CD4-positive, alpha-beta T cell treated with Interleukin-12 subunit alpha and Interleukin-12 subunit beta, for 1 hour (primary cell): ENCODE data around the gene MLEC.
A peak's percentile ranks its signal among the peaks of the same experiment; 100 is the strongest.

Source experiments
- DNase-seq: peaks from one replicate; pipeline ENCODE4 v3.0.0-alpha.2; 2020

Gene MLEC

GRCh38 chr12:120696626-120697025, 9.7 kb downstream of the MLEC start:
- no peak for DNase-seq

DNA sequence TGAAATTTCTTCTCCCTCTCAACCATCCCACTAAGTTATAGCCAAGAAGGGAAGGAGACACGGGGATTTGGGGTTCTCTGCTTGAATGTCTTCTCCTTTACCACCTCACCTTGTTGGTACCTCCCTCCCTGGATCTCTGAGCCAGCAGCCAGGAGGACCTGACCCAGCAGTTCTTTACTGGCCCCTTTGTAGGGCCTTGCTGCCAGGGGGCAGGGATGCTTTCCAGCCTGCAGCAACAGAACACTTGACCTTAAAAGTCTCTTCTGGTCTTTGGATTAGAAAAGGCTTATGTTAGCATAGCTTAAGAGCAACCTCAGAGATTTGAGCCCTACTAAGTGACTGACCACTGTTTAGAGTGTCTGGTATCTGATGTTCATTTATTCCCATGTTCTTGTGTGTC, 10.4 kb downstream of the MLEC start:
- no peak for DNase-seq

DNA sequence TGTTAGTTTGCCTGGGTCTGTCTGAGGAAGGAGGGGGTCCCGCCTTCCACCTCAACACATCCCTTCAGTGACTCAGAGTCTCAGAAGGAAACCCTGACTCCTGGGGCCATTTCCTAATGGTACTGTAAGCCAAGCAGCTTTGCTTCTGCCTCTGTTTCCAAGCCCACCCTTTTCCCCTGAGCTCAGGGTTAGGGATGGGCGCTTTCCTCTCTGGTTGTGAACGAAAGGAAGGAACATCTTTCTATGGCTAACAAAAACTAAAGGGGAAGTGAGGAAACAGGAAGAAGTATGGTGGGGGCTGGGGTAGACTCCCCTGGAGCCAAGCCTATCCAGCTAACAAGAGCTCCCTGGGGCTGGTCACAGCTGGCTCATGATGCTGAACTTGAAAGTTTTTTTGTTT, 11.7 kb downstream of the MLEC start:
- DNase-seq = no peak

GRCh38 chr12:120699553-120699952, 12.6 kb downstream of the MLEC start:
- no peak for DNase-seq

DNA sequence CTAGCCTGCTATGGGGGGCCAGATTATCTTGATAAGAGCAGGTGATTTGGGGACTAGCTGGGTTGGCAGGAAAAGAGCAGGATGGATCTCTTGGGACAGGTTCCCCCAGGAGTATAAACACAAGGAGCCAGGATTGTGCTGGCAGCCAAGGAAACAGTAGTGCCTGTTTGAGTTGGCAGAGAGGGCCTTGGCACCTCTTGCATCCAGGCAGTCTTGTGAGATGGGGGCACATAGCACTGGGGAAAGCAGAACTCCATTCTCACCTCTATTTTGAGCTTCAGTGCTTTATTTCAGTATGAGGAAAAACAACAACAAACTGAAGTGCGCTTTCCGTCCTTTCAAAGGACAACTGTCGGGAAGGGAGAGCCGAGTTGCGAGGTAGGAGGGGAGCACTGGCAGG, 13.9 kb downstream of the MLEC start:
- DNase-seq = no peak

DNA sequence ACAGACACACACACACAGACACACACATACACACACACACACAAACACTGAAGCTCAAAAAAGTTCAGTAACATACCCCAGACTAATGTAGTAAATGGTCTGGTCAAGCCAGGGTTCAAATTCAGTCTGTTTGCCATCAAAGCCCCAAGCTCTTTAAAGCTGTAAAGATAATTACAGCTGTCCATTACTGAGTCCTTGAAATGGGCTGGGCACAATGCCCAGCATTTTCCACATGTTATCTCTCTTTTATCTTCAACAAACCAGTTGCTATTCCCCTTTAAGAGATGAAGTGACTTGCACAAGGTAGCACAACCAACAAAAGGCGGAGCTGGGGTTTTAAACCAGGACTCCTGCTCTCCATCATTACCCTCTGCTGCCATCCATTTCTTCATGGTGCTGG, 15.7 kb downstream of the MLEC start:
- no peak for DNase-seq

- DNase-seq = no peak
Measured at GRCh38 chr12:120703311-120703942, 16.5 kb downstream of the MLEC start.

- no peak for DNase-seq
Measured at GRCh38 chr12:120705618-120706017, 18.7 kb downstream of the MLEC start.

DNA sequence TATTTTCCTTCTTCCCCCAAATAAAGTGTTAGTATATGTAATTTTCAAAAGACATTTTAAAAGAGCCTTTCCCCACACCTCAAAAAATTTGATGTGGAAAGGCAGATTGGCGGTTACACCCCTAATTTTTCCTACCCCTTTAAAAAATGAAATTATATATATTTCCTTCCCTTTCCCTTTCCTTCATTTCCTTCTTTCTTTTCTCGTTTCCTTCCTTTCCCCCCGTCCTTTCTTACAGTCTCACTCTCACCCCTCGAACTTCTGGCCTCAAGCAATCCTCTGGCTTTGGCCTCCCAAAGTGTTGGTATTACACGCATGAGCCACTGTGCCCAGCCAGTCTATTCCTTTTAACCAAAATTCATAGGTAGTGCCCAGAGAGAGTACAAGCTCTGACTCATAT, 19.1 kb downstream of the MLEC start:
- no peak for DNase-seq

DNA sequence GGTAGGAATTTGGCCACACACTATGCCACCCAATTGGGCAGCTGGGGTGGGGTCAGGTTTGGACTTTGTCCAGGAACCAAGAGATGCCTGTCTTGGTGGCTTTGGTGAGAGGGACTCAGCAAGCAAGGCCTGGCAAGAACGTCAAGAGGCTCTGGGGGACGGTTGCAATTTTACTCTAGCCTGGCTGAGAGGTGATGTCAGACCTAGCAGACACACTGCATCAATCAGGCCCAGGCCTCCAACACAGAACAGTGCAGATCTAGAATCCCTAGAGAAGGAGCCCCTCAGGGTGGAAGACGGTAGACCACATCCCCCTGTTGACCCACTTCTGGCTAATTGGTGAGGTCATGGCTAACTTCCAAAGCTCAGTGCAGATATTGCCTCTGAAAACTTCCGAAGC, 21.7 kb downstream of the MLEC start:
- DNase-seq = no peak

DNA sequence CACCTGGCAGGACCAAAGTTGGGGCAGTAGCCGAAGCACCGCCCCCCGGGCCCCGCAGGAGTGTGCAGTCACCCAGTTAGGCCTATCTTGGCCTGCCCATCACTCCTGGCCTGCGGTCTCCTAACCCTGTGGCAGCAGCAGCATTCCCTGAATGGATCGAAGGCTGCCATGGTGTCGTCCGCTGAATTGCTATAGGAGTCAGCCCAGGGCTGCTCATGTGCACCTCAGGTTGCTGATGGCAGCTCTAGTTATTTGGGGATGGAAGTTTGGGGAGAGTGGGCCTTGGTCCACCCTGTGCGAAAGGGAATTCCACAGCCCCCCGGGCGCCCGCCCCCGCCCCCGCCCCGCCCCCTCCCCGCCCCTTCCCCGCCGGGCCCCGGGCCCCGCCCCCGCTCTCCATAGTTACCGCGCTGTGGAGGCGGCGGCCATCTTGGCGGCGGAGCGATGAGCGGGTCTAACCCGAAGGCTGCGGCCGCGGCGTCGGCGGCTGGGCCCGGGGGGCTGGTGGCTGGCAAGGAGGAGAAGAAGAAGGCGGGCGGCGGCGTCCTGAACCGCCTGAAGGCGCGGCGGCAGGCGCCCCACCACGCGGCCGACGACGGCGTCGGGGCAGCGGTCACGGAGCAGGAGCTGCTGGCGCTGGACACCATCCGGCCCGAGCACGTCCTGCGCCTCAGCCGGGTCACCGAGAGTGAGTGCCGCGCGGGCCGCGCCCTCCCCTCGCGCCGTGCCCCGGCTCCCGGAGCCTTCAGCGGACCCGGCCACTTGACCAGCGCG, 23.3 kb downstream of the MLEC start, which contains the start of gene UNC119B:
Gene UNC119B (plus strand): TSS at position 428 of the 774 bp plus-strand sequence. CDS start 17 bp downstream, at position 445.
- peak; percentile 78 for DNase-seq

- DNase-seq = peak; percentile 20
Measured at GRCh38 chr12:120710805-120711296, 23.9 kb downstream of the MLEC start.

- no peak for DNase-seq
Measured at GRCh38 chr12:120711411-120711810, 24.5 kb downstream of the MLEC start.

- DNase-seq = no peak
Measured at GRCh38 chr12:120712610-120713009, 25.7 kb downstream of the MLEC start.

DNA sequence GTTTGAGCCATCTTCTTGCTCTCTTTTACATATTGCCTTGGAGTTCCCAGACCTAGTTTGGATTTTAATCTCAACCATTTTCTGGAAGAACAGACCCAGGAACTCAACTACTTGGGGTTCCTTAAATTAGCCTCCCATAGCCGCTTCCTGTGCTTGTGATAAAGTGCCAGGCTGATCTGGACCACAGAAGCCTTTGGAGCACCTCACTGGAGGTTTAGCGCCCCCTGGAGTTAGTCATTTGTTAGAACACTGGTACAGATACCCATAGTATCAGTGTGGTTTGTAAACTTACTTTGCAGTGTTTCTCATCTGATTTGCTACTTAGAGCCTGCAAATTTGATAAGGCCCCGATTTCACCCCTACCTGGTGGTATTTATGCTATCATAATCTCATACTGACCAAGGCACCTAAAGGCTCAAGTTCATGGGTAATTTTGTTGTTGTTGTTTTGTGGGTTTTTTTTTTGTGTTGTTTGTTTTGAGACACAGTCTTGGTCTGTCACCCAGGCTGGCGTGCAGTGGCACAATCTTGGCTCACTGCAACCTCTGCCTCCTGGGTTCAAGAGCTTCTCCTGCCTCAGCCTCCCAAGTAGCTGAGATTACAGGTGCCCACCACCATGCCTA, 27.0 kb downstream of the MLEC start:
- peak; percentile 87 for DNase-seq

GRCh38 chr12:120718055-120718454, 31.1 kb downstream of the MLEC start:
- DNase-seq = no peak

GRCh38 chr12:120719072-120719471, 32.1 kb downstream of the MLEC start:
- no peak for DNase-seq

GRCh38 chr12:120719496-120720233, 32.7 kb downstream of the MLEC start:
- DNase-seq = no peak

DNA sequence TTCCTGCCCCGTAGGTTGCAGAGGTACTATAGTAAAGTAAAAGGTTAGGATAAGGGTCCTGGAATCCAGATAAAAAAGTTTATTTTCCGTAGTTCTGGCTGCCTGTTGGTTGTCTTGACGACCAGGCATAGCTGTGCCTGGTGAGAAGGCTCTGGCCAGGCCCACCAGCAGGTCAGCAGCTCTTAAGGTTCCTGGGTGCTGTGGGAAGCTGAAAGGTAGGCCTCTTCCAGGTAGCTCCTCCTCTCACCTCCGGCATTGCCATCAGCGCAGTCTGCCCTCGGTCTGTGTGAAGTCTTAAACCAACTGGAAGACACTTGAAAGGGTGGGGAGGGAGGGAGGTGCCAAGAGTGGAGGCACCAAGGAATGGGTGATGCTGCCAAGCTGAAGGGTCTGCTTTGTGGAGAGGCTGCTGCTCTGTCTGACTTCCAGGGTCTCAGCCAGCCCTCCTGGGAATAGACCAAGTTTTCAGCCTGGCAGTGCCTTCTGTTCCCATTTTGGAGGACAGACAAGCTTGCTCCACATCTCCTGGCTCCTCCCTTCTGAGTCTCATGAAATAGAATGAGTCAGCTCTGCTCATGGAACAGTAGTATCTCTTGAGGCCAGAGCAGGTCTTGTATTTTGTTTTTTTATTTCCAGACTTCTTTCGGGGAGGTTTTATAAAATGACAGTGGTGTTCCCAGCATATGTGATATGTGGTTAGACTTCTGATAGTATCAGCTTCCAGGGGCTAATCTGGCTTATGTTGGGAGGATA, 33.5 kb downstream of the MLEC start:
- no peak for DNase-seq

DNA sequence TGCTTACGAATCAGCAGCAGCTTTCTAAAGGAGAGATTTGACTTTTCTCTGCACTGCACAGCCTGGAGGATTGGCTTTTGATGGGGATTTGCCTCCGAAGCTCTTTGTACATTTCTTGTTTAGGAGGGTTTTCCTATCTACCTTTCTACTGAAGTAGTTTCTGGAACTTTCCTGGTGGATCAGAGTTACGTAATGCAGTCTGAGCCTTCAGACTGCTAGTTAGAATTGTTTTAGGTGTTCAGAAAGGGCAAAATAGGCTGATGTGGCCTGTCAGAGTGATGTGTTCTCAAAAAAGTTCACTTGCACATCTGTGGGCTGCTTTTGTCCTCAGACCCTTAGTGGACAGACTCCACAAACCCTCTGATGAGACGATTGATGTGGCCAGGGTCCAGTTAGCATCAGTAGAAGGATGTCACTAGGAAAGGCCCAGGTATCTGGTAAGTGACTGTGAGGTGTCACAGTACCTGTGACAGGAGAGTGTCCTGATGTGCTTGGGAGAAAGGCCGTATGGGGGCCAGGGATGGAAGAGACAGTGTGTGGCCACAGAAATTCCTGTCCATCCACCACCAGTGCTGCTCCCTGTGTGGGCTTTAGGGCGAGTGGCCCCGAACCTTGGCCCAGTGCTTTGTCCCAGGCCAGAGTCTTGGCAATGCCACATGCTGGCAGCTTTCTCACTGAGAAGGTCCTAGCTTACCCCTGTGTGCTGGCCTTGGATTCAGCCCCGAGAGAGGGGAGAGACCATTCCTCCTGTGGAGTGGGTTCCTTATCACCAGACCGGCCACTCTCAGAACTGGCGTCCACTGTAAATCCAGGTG, 34.2 kb downstream of the MLEC start:
- DNase-seq = no peak

GRCh38 chr12:120721866-120722265, 34.9 kb downstream of the MLEC start:
- DNase-seq = no peak

GRCh38 chr12:120722784-120723183, 35.8 kb downstream of the MLEC start:
- DNase-seq = no peak
